M059J (cell line): ENCODE measurements around the gene LMNA. TPM values are rescaled to one million over a fixed set of nuclear protein-coding genes. Genes with fewer than 3 reads are reported as not detected.

ENCODE experiments used
- DNase-seq: peaks from one replicate; pipeline ENCODE4 v3.0.0-alpha.2; 2012; ENCODE audit warnings: low read depth
- total RNA-seq: library from RNA; depleted of rRNA; stranded (reverse); fragments of >200 nt; shearing (Covaris generic); gene quantifications from 2 replicates; pipeline ENCODE4 v1.2.3, GENCODE V29; 2014

The LMNA gene
- total RNA-seq, 1 experiment from 2014 or later = 698 TPM

DNA sequence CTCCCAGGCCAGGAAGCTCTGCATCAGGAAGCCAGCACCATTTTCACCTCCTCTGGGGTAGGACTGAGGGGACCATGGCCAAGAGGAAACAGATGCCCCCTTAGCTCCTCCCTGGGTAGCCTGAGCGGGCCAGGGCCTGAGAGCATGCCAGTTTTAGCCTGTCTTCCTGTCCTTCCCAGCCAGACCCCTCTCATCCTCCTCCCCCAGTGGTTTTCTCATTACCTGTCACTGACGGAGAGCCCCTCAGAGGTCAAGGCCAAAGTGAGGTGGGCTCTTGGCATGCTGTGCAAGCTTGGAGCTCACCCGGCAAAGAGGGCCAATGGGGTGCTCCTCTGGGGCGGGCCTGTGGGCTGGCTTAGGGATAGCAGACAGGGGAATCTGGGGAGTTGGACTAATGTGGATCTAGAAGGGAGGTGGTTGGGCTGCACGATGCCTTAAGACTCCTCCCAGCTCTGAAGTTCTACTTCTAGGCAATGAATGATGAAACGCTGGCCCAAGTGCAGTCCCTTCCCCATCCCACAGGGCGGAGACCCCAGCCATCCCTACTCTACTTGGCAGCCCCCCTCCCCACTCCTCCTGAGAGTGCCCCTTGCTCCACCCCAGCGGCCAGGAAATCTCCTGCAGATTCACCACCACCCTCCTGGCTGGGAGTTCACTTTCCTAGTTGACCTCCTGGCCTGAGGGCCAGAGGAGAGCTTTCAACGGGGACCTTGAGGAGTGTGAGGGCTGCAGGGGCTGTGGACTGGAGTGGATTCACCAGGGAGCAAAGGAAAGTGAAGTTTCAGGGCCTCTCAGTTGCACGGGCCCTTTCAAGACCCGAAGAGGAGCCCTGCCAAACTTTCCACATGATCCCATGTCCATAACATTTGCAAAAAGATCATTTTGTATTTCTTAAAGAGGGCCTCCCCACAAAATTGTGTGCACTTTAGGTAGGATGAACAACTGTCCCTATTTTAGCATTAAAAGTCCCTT, 9.4 kb upstream of the LMNA start:
- DNase-seq = no peak

- no peak for DNase-seq
These were observed 7.7 kb upstream of the LMNA start for GRCh38 chr1:156106624-156107488.

- DNase-seq = no peak
These were observed 6.5 kb upstream of the LMNA start for GRCh38 chr1:156108057-156108456.

- no peak for DNase-seq
These were observed 5.8 kb upstream of the LMNA start for GRCh38 chr1:156108664-156109241.

DNA sequence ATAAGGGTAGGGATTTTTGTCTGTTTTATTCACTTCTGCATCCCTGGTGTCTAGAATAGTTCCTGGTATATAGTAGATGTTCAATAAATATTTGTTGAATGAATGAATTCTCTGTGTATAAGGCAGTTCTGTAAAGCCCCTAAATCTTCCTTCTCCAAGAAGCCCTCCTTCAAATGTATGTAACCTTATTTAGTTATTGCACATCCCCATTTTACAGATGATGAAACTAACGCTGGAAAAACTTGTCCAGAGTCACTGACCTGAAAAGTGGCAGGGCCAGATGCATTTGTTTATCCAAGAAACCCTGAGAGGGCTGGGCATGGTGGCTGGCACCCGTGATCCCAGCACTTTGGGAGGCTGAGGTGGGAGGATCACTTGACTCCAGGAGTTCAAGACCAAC, 4.3 kb upstream of the LMNA start:
- DNase-seq = no peak

- no peak for DNase-seq
These were observed 3.1 kb upstream of the LMNA start for GRCh38 chr1:156111355-156111962.

- DNase-seq = no peak
These were observed 2.0 kb upstream of the LMNA start for GRCh38 chr1:156112276-156113137.

- DNase-seq = no peak
These were observed 1.1 kb upstream of the LMNA start for GRCh38 chr1:156113282-156113950.

- peak; percentile 46 for DNase-seq
These were observed 505 bp downstream of the LMNA start for GRCh38 chr1:156114919-156115513.

DNA sequence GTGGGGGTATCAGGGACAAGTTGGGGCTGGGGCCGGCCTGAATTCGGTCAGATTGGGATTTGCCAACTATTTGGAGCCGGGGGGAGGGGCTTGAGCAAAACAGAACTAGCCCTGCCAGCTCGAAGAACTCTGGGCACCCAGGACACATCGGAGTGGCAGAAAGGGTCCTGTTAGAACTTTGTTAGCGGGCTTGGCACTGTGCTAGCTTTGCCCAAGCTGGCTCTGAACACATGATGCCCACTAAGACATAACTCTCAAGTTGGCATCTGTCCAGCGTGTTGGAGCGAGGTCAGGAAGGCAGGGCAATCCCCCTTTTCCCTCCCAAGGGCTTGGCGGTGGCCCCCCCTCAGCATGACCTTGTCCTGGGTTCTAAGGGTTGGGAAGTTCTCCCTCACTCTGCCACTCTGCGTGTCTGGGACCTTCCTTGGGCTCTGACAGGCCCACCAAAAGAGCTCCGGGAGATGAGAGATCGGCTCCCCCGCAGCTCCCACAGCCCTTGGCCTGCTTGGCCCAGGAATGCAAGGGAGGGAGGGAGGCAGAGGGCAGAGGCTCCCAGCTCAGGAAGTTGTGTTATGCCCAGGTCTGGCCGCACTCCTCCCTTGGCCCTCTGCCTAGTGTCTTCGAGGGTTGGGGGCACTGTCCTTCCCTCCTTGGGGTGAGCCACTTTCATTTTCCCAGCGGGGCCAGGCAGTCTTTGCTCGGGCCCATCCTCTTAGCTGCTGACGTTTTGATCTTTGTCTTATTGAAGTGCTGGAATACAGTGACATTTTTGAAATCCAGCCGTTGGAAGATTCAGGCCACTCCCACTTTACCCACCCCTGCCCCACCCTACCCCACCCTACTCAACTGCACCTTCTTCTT, 1.2 kb downstream of the LMNA start:
- peak; percentile 86 for DNase-seq

DNA sequence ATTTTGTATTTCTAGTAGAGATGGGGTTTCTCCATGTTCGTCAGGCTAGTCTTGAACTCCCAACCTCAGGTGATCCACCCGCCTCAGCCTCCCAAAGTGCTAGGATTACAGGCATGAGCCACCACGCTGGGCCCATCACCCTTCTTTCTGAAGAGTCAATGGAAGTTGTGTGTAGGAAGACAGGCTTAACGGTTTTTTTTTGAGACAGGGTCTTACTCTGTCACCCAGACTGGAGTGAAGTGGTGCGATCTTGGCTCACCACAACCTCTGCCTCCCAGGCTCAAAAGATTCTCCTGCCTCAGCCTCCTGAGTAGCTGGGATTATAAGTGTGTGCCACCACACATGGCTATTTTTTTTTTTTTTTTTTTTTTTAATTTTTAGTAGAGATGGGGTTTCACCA, 2.2 kb downstream of the LMNA start:
- peak; percentile 12 for DNase-seq

DNA sequence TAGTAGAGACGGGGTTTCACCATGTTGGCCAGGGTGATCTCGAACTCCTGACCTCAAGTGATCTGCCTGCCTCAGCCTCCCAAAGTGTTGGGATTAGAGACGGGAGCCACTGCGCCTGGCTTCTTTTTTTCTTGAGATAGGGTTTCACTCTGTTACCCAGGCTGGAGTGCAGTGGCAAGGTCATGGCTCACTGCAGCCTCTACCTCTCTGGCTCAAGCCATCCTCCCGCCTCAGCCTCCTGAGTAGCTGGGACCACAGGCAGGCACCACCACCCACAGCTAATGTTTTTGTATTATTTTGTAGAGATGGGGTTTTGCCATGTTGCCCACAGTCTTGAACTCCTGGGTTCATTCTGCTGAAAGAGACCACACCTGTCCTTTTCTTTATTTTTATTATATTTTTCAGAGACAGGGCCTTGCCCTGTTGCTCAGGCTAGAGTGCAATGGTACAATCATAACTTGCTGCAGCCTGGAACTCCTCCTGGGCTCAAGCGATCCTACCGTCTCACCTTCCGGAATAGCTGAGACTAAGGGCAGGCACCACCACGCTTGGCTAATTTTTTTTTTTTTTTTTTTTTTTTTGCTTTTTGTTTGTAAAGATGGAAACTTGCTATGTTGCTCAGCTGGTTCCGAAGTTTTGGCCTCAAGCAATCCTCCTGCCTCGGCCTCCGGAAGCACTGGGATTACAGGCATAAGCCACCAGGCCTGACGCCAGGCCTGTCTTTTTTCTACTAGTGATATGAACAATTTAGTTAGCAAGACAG, 3.1 kb downstream of the LMNA start:
- peak; percentile 15 for DNase-seq

DNA sequence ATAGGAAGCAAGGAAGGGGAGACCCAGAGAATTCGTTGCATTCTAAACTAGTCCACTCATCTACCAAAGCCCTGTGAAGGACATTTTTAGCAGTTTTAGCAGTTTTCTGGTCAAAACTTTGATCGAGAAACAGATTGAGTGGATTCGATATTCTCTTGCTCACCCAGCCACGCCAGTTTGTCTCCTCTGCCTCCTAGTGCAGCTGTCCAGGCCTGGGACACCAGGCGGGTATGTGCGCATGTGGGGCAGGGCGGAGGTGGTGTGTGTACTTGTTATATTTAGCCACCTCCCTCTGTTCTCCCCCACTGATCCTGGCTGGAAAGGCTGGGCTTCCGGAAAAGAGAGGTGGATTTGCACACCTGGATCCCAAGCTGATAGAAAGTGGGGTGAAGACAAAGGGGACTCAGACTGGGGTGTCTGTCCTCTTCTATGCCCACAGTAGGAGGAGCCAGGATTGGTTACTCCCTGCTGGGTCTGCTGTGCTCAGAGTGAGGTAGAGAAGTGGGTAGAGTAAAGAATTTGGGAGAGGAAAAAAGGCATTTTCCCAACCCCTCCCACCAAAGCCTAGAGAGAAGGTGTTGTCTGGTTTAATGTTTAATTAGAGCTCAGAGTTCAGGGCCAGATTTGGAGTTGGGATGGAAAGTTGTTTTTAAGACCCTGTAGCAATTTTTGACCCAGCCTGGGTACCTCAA, 3.8 kb downstream of the LMNA start:
- peak; percentile 35 for DNase-seq

- DNase-seq = peak; percentile 81
These were observed 5.1 kb downstream of the LMNA start for GRCh38 chr1:156119503-156120209.

DNA sequence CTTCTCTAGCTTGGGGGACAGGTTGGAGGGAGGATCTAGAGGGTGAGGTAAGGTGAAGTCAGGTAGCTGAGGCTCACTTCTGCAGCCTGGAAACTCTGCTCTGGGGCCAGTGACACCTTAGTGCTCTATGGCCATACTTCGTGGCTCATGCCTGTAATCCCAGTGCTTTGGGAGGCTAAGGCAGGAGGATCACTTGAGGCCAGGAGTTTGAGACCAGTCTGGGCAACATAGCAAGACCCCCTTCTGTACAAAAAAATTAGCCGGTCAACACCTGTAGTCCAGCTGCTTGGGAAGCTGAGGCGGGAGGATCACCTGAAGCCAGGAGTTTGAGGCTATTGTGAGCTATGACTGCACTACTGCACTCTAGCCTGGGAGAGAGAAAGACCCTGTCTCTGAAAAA, 5.8 kb downstream of the LMNA start:
- no peak for DNase-seq

DNA sequence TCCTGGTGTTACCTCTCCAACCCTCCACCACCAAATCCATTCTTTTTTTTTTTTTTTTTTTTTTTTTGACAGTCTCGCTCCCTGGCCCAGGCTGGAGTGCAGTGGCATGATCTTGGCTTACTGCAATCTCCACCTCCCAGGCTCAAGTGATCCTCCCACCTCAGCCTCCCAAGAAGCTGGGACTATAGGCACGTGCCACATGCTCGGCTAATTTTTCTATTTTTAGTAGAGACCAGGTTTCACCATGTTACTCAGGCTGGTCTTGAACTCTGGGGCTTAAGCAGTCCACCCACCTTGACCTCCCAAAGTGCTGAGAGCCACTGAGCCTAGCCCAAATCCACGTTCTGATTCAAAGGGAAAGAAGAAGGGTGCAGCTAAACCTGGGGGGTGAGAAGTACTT, 6.5 kb downstream of the LMNA start:
- peak; percentile 17 for DNase-seq

DNA sequence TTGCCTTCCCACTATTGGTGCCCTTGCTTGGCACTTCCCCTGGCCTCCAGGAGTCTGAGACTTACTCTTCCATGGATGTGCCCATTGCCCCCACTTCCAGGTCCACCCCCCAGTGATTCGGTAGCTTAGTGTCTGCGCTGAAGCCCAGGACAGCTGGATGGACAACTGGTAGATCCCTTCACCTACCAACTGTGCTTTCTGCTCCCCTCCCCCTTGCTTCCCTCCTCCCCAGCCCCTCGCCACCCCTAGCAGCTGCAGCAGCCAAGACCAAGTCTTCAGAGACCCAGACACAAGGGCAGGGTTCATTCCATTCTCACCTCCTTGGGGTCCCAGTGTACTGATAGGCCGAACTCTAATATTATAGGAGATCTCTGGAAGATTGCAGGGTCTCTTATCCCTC, 6.9 kb downstream of the LMNA start:
- peak; percentile 1 for DNase-seq
